Hepatocyte (in vitro differentiated cells): ENCODE data around the gene KRT76. TPM values are rescaled to one million over a fixed set of nuclear protein-coding genes. Genes with fewer than 3 reads are reported as not detected.

ENCODE experiments used
- DNase-seq: peaks from one replicate; pipeline ENCODE4 v3.0.0-alpha.2; 2016; ENCODE audit warnings: low spot score
- H2AFZ ChIP-seq: fragments of 200-600 bp; sonication (generic); 2 replicates; pipeline ENCODE4 v1.6.0; 2016; ENCODE audit warnings: antibody characterized with exemption, mild to moderate bottlenecking
- H3K27ac ChIP-seq: fragments of 200-600 bp; sonication (generic); 2 replicates; pipeline ENCODE4 v1.5.1; 2016; ENCODE audit warnings: mild to moderate bottlenecking
- H3K27me3 ChIP-seq: fragments of 200-600 bp; sonication (generic); 2 replicates; pipeline ENCODE4 v1.6.1; 2016
- H3K36me3 ChIP-seq: fragments of 200-600 bp; sonication (generic); replicated peaks from 2 replicates; pipeline ENCODE4 v1.5.1; 2016; ENCODE audit warnings: low read depth; ENCODE audit not compliant: insufficient read depth
- H3K4me1 ChIP-seq: fragments of 200-600 bp; sonication (generic); 2 replicates; pipeline ENCODE4 v1.5.1; 2016; ENCODE audit warnings: mild to moderate bottlenecking, moderate library complexity; ENCODE audit not compliant: insufficient read depth
- H3K4me2 ChIP-seq: fragments of 200-600 bp; sonication (generic); 2 replicates; pipeline ENCODE4 v1.6.0; 2016
- H3K4me3 ChIP-seq: fragments of 200-600 bp; sonication (generic); 2 replicates; pipeline ENCODE4 v1.5.1; 2016; ENCODE audit warnings: mild to moderate bottlenecking
- H3K79me2 ChIP-seq: fragments of 200-600 bp; sonication (generic); 2 replicates; pipeline ENCODE4 v1.6.0; 2017; ENCODE audit warnings: mild to moderate bottlenecking
- H3K9me2 ChIP-seq: fragments of 200-600 bp; sonication (generic); replicated peaks from 2 replicates; pipeline ENCODE4 v1.6.0; 2017; ENCODE audit warnings: mild to moderate bottlenecking; ENCODE audit not compliant: insufficient read depth
- H3K9me3 ChIP-seq: fragments of 200-600 bp; sonication (generic); 2 replicates; pipeline ENCODE4 v1.5.1; 2016; ENCODE audit warnings: low read depth, mild to moderate bottlenecking
- H4K20me1 ChIP-seq: fragments of 200-600 bp; sonication (generic); 2 replicates; pipeline ENCODE4 v1.6.0; 2016; ENCODE audit warnings: mild to moderate bottlenecking; ENCODE audit not compliant: insufficient read depth, poor library complexity, severe bottlenecking
- EZH2 ChIP-seq: fragments of 200-600 bp; sonication (generic); IDR thresholded peaks from 2 replicates; pipeline ENCODE4 v1.6.1; 2016; ENCODE audit warnings: antibody characterized with exemption, mild to moderate bottlenecking, borderline replicate concordance
- EZH2phosphoT487 ChIP-seq: fragments of 200-600 bp; sonication (generic); IDR thresholded peaks from one replicate; pipeline ENCODE4 v1.6.1; 2018; ENCODE audit warnings: antibody characterized with exemption, mild to moderate bottlenecking, low read depth, moderate library complexity; ENCODE audit not compliant: unreplicated experiment, severe bottlenecking
- WGBS: methylation state at CpG from one replicate; pipeline ENCODE4 v1.1.6; 2016; ENCODE audit warnings: low lambda C conversion rate; ENCODE audit errors: missing lambda C conversion rate; 5-methylcytosine and 5-hydroxymethylcytosine counted together
- polyA plus RNA-seq: library from polyadenylated mRNA; unstranded; fragments of >200 nt; fragmentation: Nextera tagmentation; extraction: Ambion mirVana; gene quantifications from 2 replicates; pipeline ENCODE4 v1.2.1, GENCODE V29; 2016
- total RNA-seq: library from RNA; depleted of rRNA; stranded (reverse); fragments of >200 nt; gene quantifications from 2 replicates; pipeline ENCODE4 v1.2.3, GENCODE V29; 2014
- TF ChIP-seq, protein P1 (sequence below): fragments of 200-600 bp; sonication (generic); IDR thresholded peaks from 2 replicates; pipeline ENCODE4 v1.5.1; 2016; ENCODE audit warnings: antibody characterized with exemption, mild to moderate bottlenecking; ENCODE audit not compliant: poor library complexity

KRT76 gene
- total and polyA plus RNA-seq, 2 experiments from 2014 or later = not detected

DNA sequence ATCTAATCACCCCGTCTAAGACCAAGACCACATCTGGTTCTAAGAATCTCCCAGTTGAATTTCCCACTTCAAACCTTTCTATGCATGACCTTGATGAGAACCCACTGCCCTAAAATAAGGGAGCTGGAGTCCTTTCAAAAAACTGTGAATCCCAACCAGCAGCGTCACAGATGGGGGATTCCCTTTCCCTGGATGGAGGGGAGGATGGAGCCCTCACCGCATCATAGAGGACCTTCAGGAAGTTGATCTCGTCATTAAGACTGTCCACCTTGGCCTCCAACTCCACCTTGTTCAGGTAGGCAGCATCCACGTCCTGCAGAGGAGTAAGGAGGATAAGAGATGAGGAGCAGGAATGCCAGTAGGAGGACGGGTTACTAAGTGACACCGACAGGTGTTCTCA, 32.0 kb upstream of the KRT76 start:
- Histone ChIP-seq H3K27me3 (peaks cover 19% of the 10 kb centered on the region), H3K27ac (no peak overlapping the region), H3K79me2 (no peaks in the 10 kb centered on the region), H3K9me2 (no peaks in the 10 kb centered on the region), H2AFZ (no peak overlapping the region), H3K36me3 (no peaks in the 10 kb centered on the region), H3K4me3 (no peak overlapping the region), H3K4me1 (peaks cover 3% of the 10 kb centered on the region), H3K9me3 (no peaks in the 10 kb centered on the region), H4K20me1 (no peaks in the 10 kb centered on the region), H3K4me2 (no peak overlapping the region)
- no peak for DNase-seq
- 83% methylated on average over 7 of the region's 7 CpGs for WGBS
- TF ChIP-seq EZH2 = no peak
- no peak for TF ChIP-seq EZH2phosphoT487

DNA sequence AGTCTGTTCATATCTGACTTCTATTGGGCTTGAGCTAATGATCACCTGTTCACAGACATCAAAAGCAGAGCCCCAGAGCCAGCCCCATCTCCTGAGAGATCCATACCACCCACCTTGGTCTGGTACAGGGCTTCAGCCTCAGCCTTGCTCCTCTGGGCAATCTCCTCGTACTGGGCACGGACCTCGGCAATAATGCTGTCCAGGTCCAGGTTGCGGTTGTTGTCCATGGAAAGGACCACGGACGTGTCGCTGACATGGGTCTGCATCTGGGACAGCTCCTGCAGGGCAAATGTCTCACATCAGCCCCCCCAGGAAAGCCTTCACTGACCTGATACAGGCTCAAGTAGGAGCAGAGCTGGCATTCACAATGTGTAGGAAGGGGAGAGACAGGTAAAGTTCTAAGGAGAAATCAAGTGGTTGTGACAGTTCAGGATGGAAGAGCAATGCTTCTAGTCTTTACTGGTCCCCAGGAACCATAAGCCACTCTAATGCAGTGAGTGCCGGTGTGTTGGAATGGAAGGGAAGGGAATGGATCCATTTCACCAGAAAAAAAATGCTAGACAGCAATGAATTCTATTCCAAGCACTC, 31.5 kb upstream of the KRT76 start:
- H3K36me3 ChIP-seq = no peaks in the 10 kb centered on the region
- no peaks in the 10 kb centered on the region for H3K9me3 ChIP-seq
- H3K4me3 ChIP-seq = no peak overlapping the region
- H3K4me1 ChIP-seq = no peaks in the 10 kb centered on the region
- H3K27ac ChIP-seq = no peak overlapping the region
- TF ChIP-seq EZH2 = no peak
- TF ChIP-seq, protein P1, sequence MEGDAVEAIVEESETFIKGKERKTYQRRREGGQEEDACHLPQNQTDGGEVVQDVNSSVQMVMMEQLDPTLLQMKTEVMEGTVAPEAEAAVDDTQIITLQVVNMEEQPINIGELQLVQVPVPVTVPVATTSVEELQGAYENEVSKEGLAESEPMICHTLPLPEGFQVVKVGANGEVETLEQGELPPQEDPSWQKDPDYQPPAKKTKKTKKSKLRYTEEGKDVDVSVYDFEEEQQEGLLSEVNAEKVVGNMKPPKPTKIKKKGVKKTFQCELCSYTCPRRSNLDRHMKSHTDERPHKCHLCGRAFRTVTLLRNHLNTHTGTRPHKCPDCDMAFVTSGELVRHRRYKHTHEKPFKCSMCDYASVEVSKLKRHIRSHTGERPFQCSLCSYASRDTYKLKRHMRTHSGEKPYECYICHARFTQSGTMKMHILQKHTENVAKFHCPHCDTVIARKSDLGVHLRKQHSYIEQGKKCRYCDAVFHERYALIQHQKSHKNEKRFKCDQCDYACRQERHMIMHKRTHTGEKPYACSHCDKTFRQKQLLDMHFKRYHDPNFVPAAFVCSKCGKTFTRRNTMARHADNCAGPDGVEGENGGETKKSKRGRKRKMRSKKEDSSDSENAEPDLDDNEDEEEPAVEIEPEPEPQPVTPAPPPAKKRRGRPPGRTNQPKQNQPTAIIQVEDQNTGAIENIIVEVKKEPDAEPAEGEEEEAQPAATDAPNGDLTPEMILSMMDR = no peak
- TF ChIP-seq EZH2phosphoT487 = no peak
- H3K9me2 ChIP-seq = no peaks in the 10 kb centered on the region
- H3K79me2 ChIP-seq = no peaks in the 10 kb centered on the region
- 93% methylated on average over 8 of the region's 8 CpGs for WGBS
- H4K20me1 ChIP-seq = no peaks in the 10 kb centered on the region
- no peak overlapping the region for H3K4me2 ChIP-seq
- no peak for DNase-seq
- peaks cover 19% of the 10 kb centered on the region for H3K27me3 ChIP-seq
- H2AFZ ChIP-seq = no peak overlapping the region

DNA sequence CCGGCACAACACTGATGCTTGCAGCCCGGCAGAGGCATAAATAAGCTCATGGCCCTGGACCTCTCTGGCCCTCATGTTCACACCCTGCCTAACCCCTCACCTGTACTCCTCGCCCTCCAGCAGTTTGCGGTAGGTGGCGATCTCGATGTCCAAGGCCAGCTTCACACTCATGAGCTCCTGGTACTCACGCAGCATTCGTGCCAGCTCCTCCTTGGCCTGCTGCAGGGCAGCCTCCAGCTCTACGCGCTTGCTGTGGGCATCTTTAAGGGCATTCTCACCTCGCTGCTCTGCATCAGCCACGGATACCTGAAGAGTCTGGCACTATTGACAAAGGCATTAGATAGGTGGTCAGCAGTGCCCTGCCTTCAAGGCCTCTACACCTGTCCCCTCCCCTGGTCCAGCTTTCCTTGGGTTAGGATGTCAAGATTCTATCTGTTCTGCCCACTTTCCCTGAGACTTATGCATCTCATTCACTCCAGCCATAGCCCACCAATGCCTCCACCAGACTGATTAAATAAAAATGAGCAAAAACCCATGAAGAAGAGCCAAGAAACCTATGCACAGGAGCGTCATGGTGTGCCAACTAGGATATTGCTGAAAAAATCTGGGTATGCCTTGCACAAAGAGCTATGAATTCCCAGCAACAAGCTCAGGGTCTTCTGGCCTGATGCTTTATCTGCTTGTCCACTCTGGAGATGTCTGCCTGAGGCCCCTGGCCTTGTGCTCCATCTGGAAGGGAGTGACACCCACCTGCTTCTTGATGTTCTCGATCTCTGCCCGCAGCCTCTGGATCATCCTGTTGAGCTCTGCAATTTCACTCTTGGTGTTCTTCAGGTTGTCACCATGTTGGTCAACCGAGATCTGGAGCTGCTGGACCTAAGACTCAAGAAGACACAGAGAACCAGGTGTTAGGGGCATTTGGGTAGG, 30.7 kb upstream of the KRT76 start:
- peaks cover 19% of the 10 kb centered on the region for H3K27me3 ChIP-seq
- H4K20me1 ChIP-seq = no peaks in the 10 kb centered on the region
- H3K9me3 ChIP-seq = no peaks in the 10 kb centered on the region
- no peak for DNase-seq
- H3K4me3 ChIP-seq = no peak overlapping the region
- no peaks in the 10 kb centered on the region for H3K79me2 ChIP-seq
- H3K27ac ChIP-seq = no peak overlapping the region
- H3K9me2 ChIP-seq = no peaks in the 10 kb centered on the region
- TF ChIP-seq EZH2phosphoT487 (no peak), EZH2 (no peak)
- TF ChIP-seq, protein P1 = no peak
- H3K4me2 ChIP-seq = no peak overlapping the region
- WGBS = 90% methylated on average over 16 of the region's 16 CpGs
- no peaks in the 10 kb centered on the region for H3K4me1 ChIP-seq
- H3K36me3 ChIP-seq = no peaks in the 10 kb centered on the region
- H2AFZ ChIP-seq = no peak overlapping the region
